ENCODE results near the gene TRIM47.
"Not testable (repeated sequence)": the region's sequence is repeated elsewhere in the genome, so short reads cannot be mapped to it uniquely, and the experiment has no call there.

Gene TRIM47

DNA sequence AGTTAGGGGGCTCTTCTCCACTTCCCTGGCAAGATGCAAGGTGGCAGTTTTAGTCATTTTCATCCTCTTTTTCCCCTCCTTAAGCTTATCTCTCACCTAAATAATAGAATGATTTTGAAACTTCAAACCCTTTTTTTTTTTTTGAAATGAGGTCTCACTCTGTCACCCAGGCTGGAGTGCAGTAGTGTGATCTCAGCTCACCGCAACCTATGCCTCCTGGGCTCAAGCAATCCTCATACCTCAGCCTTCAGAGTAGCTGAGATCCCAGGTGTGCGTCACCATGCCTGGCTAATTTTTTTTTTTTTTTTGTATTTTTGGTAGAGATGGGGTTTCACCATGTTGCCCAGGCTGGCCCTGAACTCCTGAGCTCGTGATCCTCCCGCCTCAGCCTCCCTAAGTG, 13.5 kb downstream of the TRIM47 start:
- H3F3A ChIP-seq (ENCODE audit: insufficient read depth); H3K4me3 ChIP-seq (ENCODE audit: insufficient read depth, low read length, poor library complexity, severe bottlenecking); H3K36me3 ChIP-seq (ENCODE audit: low read length); H3K9me3 ChIP-seq (ENCODE audit: insufficient read depth, low read length); H3K27me3 ChIP-seq (ENCODE audit: low read length); H3K9me2 ChIP-seq (replicated peaks; ENCODE audit: insufficient read depth, low read length); H4K20me1 ChIP-seq (ENCODE audit: low read depth, low read length); H3K27ac ChIP-seq (ENCODE audit: low read depth, low read length); H3K79me2 ChIP-seq (ENCODE audit: insufficient read depth, low read length); H2AFZ ChIP-seq (ENCODE audit: low read depth, low read length, severe bottlenecking); H3K4me2 ChIP-seq (ENCODE audit: low read depth, low read length, poor library complexity, severe bottlenecking); H3K9ac ChIP-seq (ENCODE audit: low read length): not testable (repeated sequence)

DNA sequence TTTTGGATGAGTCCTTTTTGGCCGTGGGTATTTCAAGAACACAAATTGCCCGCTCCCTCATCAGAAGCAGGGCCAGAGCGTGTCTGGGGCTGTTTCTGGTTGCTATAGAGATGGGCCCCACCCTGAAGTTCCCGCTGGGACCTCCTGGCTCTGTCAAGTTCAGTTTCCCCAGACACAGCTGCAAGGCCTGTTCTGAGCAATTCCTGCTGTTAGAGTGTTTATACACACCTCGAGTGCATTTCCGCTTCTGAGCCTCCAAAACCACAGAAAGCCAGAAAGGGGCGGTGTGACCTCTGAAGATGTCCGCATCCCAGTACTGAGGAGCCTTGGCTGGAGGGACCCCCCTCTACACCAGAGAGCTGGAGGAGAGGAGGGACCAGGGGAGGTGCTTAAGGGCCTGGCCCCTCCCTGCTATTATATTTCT, 13.9 kb downstream of the TRIM47 start:
- no peak for TF ChIP-seq EZH2phosphoT487 (conservative IDR thresholded peaks at IDR 0.05; ENCODE audit: low read length)
- TF ChIP-seq, protein P1, sequence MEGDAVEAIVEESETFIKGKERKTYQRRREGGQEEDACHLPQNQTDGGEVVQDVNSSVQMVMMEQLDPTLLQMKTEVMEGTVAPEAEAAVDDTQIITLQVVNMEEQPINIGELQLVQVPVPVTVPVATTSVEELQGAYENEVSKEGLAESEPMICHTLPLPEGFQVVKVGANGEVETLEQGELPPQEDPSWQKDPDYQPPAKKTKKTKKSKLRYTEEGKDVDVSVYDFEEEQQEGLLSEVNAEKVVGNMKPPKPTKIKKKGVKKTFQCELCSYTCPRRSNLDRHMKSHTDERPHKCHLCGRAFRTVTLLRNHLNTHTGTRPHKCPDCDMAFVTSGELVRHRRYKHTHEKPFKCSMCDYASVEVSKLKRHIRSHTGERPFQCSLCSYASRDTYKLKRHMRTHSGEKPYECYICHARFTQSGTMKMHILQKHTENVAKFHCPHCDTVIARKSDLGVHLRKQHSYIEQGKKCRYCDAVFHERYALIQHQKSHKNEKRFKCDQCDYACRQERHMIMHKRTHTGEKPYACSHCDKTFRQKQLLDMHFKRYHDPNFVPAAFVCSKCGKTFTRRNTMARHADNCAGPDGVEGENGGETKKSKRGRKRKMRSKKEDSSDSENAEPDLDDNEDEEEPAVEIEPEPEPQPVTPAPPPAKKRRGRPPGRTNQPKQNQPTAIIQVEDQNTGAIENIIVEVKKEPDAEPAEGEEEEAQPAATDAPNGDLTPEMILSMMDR (IDR thresholded peaks at IDR 0.05; ENCODE audit: insufficient read depth, low read length, poor library complexity, severe bottlenecking) = no peak
- Histone ChIP-seq H4K20me1 (ENCODE audit: low read depth, low read length) (no peaks in the 10 kb centered on the region), H3K36me3 (ENCODE audit: low read length) (no peaks in the 10 kb centered on the region), H3K4me2 (ENCODE audit: low read depth, low read length, poor library complexity, severe bottlenecking) (no peak overlapping the region), H3K4me3 (ENCODE audit: insufficient read depth, low read length, poor library complexity, severe bottlenecking) (no peak overlapping the region), H3K9ac (ENCODE audit: low read length) (no peak overlapping the region), H3K9me3 (ENCODE audit: insufficient read depth, low read length) (no peaks in the 10 kb centered on the region), H3F3A (ENCODE audit: insufficient read depth) (peaks cover 5% of the 10 kb centered on the region; the same call in 1 of the 2 replicates), H3K27ac (ENCODE audit: low read depth, low read length) (no peak overlapping the region), H3K27me3 (ENCODE audit: low read length) (no peaks in the 10 kb centered on the region), H3K9me2 (replicated peaks; ENCODE audit: insufficient read depth, low read length) (no peaks in the 10 kb centered on the region), H3K79me2 (ENCODE audit: insufficient read depth, low read length) (no peaks in the 10 kb centered on the region), H2AFZ (ENCODE audit: low read depth, low read length, severe bottlenecking) (no peak overlapping the region)

DNA sequence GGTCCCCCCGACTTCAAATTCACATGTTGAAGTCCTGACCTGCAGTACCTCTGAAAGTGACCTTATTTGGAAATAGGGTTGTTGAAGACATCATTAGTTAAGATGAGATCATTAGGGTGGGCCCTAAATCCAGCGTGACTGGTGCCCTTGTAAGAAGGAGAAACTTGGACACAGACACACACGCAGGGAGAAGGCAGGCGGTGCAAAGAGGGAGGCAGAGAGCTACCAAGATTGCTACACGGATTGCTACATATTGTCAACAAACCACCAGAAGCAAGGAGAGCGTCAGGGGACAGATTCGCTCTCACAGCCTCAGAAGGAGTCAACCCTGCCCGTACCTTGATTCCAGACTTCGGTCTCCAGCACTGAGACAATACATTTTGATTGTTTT, 16.5 kb downstream of the TRIM47 start:
- H3K4me2 ChIP-seq (ENCODE audit: low read depth, low read length, poor library complexity, severe bottlenecking) = no peak overlapping the region
- no peak overlapping the region for H3K27ac ChIP-seq (ENCODE audit: low read depth, low read length)
- no peak overlapping the region for H2AFZ ChIP-seq (ENCODE audit: low read depth, low read length, severe bottlenecking)
- H3F3A ChIP-seq (ENCODE audit: insufficient read depth) = peaks cover 18% of the 10 kb centered on the region
- no peaks in the 10 kb centered on the region for H3K27me3 ChIP-seq (ENCODE audit: low read length)
- no peak overlapping the region for H3K9ac ChIP-seq (ENCODE audit: low read length)
- TF ChIP-seq, protein P1 (IDR thresholded peaks at IDR 0.05; ENCODE audit: insufficient read depth, low read length, poor library complexity, severe bottlenecking) = no peak
- no peak for TF ChIP-seq EZH2phosphoT487 (conservative IDR thresholded peaks at IDR 0.05; ENCODE audit: low read length)
- H4K20me1 ChIP-seq (ENCODE audit: low read depth, low read length) = no peaks in the 10 kb centered on the region
- no peaks in the 10 kb centered on the region for H3K79me2 ChIP-seq (ENCODE audit: insufficient read depth, low read length)
- H3K9me3 ChIP-seq (ENCODE audit: insufficient read depth, low read length) = no peaks in the 10 kb centered on the region
- H3K4me3 ChIP-seq (ENCODE audit: insufficient read depth, low read length, poor library complexity, severe bottlenecking) = no peak overlapping the region
- no peaks in the 10 kb centered on the region for H3K36me3 ChIP-seq (ENCODE audit: low read length)
- no peaks in the 10 kb centered on the region for H3K9me2 ChIP-seq (replicated peaks; ENCODE audit: insufficient read depth, low read length)

DNA sequence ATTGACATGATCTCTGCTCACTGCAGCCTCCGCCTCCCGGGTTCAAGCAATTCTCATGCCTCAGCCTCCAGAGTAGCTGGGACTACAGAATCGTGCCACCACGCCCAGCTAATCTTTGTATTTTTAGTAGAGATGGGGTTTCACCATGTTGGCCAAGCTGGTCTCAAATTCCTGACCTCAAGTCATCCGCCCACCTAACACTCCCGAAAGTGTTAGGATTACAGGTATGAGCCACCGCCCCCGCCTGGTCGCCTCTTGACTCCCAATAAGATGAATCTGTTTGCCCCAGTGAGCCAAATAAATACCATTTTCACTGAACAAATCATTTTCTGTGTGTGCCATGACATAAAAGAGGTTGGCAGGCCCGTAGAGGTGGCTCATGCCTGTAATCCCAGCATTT, 19.0 kb downstream of the TRIM47 start:
- H3K27ac ChIP-seq (ENCODE audit: low read depth, low read length) = peak overlapping the region; percentile 91; the same call in 1 of the 2 replicates
- H4K20me1 ChIP-seq (ENCODE audit: low read depth, low read length); H3K36me3 ChIP-seq (ENCODE audit: low read length); H3K9me3 ChIP-seq (ENCODE audit: insufficient read depth, low read length); H3K79me2 ChIP-seq (ENCODE audit: insufficient read depth, low read length); H3K9me2 ChIP-seq (replicated peaks; ENCODE audit: insufficient read depth, low read length); H3K4me2 ChIP-seq (ENCODE audit: low read depth, low read length, poor library complexity, severe bottlenecking); H2AFZ ChIP-seq (ENCODE audit: low read depth, low read length, severe bottlenecking); H3K4me3 ChIP-seq (ENCODE audit: insufficient read depth, low read length, poor library complexity, severe bottlenecking); H3K27me3 ChIP-seq (ENCODE audit: low read length); H3K9ac ChIP-seq (ENCODE audit: low read length): not testable (repeated sequence)
- H3F3A ChIP-seq (ENCODE audit: insufficient read depth) = peaks cover 23% of the 10 kb centered on the region

Measured in SU-DHL-6 (cell line).